Measurements from ENCODE around the gene MACO1. TPM values are rescaled to one million over a fixed set of nuclear protein-coding genes. Genes with fewer than 3 reads are reported as not detected.

Gene MACO1
- total and polyA plus RNA-seq, 4 donors = 7.9 to 20.7 (median 13.6) TPM

DNA sequence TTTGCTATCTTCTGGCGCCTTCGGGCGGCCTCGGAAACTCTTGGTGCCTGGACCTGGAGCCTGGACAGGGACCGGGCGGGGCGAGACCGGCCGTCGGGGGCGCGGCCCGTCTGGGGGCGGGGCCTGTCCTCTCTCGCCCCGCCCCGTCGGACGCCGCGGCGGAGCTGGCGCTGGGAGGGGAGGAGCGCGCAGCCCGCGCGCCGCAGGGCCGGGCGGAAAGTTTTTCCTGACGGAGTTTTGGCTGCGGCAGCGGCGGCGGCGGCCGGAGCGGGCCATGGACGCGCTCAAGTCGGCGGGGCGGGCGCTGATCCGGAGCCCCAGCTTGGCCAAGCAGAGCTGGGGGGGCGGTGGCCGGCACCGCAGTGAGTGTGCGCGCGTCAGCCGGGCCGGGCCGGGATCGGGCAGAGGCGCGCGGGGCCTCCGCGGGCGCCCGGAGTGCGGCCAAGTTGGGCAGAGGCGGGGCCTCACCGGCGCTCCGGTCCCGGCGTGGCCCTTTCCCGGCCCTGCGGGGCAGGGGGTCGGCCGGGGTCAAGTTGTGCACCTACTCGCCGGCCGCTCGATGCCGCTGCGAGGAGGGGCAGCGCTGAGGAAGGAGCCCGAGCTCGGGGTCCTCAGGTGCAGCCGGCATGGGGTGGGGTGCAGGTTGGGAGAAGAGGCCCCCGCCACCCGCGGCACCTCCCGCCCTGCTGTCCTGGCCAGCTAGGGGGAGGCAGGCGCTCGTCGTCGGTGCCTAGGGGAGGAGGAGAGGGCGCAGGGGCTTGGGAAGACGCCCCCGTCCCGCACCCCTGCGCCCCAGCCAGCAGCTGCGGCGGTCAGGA is 112.9 kb downstream of the MACO1 start, which contains the start of gene LDLRAP1:
Gene LDLRAP1 (plus strand): TSS at position 182 of the 818 bp plus-strand sequence. CDS start 93 bp downstream, at position 275.
- Histone ChIP-seq H3K4me1 (ENCODE audit: control insufficient read depth in 5 of 5, insufficient read depth in 5 of 5, low read length in 5 of 5) (peaks cover 0 to 12% (median 8%) of the 10 kb centered on the region in 5 donors), H3K4me3 (peak within 1 kb of the TSS; percentile 90), H3K27me3 (ENCODE audit: control insufficient read depth in 3 of 3, insufficient read depth in 3 of 3, low read length in 2 of 3) (no peaks in the 10 kb centered on the region), H3K9me3 (ENCODE audit: control insufficient read depth in 4 of 4, insufficient read depth in 3 of 4, low read length in 3 of 4) (no peaks in the 10 kb centered on the region), H3K9ac (ENCODE audit: insufficient read depth in 1 of 2, low read length in 2 of 2) (no peak within 1 kb of the TSS), H3K27ac (ENCODE audit: low read depth in 1 of 2, low read length in 1 of 2) (peak within 1 kb of the TSS; percentile 92 to 95), H3K36me3 (ENCODE audit: control insufficient read depth in 4 of 4, insufficient read depth in 4 of 4, low read length in 4 of 4) (no peaks in the 10 kb centered on the region)
- 0% methylated on average over 66 to 99 of the region's 99 CpGs for WGBS, 2 donors
- peak; percentile 95 for ATAC-seq (ENCODE audit: insufficient read depth, low FRiP score)
- TF ChIP-seq, protein P1, sequence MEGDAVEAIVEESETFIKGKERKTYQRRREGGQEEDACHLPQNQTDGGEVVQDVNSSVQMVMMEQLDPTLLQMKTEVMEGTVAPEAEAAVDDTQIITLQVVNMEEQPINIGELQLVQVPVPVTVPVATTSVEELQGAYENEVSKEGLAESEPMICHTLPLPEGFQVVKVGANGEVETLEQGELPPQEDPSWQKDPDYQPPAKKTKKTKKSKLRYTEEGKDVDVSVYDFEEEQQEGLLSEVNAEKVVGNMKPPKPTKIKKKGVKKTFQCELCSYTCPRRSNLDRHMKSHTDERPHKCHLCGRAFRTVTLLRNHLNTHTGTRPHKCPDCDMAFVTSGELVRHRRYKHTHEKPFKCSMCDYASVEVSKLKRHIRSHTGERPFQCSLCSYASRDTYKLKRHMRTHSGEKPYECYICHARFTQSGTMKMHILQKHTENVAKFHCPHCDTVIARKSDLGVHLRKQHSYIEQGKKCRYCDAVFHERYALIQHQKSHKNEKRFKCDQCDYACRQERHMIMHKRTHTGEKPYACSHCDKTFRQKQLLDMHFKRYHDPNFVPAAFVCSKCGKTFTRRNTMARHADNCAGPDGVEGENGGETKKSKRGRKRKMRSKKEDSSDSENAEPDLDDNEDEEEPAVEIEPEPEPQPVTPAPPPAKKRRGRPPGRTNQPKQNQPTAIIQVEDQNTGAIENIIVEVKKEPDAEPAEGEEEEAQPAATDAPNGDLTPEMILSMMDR (IDR thresholded peaks at IDR 0.05; ENCODE audit: control extremely low read depth, extremely low read depth) = no peak
- DNase-seq = peak; percentile 74 to 83 (median 75)

DNA sequence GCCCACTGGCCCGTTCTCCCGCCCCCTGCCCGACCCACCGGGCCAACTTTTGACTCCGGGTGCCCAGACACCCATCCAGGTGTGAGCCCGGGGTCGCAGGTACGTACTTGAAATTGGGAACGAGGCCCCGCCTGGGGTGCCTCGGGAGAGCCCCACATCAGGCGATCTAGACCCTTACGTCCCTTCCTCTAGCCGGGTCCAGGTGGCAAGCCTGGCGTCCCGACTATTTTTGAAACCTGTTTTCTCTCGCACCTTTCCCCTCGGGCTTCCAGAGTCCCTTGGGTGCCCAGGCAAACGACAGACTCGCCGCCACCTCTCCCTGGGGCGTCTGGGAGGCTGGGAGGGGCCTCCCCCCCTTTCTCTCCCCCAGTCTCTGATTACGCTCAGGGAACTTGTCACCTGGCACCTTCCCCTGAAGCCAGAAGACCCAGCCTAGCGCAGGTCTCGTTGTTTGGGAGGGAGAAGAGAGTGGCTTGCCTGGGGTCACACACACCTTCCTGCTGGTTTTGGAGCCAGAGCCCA is 113.6 kb downstream of the MACO1 start:
- DNase-seq (no peak), ATAC-seq (ENCODE audit: insufficient read depth, low FRiP score) (no peak)
- Histone ChIP-seq H3K9me3 (ENCODE audit: control insufficient read depth in 4 of 4, insufficient read depth in 3 of 4, low read length in 3 of 4) (no peaks in the 10 kb centered on the region), H3K4me3 (peak overlapping the region; percentile 90), H3K36me3 (ENCODE audit: control insufficient read depth in 4 of 4, insufficient read depth in 4 of 4, low read length in 4 of 4) (no peaks in the 10 kb centered on the region), H3K9ac (ENCODE audit: insufficient read depth in 1 of 2, low read length in 2 of 2) (no peak overlapping the region), H3K27me3 (ENCODE audit: control insufficient read depth in 3 of 3, insufficient read depth in 3 of 3, low read length in 2 of 3) (no peaks in the 10 kb centered on the region), H3K27ac (ENCODE audit: low read depth in 1 of 2, low read length in 1 of 2) (peak overlapping the region; percentile 92 to 95), H3K4me1 (ENCODE audit: control insufficient read depth in 5 of 5, insufficient read depth in 5 of 5, low read length in 5 of 5) (peaks cover 0 to 16% (median 8%) of the 10 kb centered on the region in 5 donors)
- TF ChIP-seq, protein P1 (IDR thresholded peaks at IDR 0.05; ENCODE audit: control extremely low read depth, extremely low read depth) = no peak
- 5% methylated on average over 24 to 25 of the region's 25 CpGs for WGBS, 2 donors

DNA sequence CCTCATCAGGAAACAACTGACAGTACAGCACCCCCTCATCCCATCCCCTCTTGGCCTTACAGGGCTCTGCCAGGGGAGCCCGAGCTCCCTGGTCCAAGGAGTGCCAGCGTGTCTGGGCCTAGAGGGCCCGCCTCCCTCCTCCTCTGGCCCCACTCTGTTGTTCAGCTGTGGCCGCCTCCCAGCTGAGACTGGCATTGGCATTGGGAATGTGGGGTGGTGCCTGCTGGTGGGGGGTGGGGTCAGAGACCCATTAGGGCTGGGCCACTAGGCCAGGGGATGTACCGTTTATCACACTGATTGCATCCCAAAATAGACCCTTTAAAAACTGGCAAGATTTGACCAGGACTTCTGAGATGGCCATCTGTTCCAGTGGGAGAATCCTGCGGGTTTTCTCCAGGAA is 114.1 kb downstream of the MACO1 start:
- WGBS, 2 donors = 36 to 45% methylated on average over 6 of the region's 6 CpGs
- DNase-seq (no peak), ATAC-seq (ENCODE audit: insufficient read depth, low FRiP score) (no peak)
- TF ChIP-seq, protein P1 (IDR thresholded peaks at IDR 0.05; ENCODE audit: control extremely low read depth, extremely low read depth) = no peak
- no peaks in the 10 kb centered on the region for H3K9me3 ChIP-seq (ENCODE audit: control insufficient read depth in 4 of 4, insufficient read depth in 3 of 4, low read length in 3 of 4)
- H3K27ac ChIP-seq (ENCODE audit: low read depth in 1 of 2, low read length in 1 of 2) = peak overlapping the region; percentile 10 to 92
- H3K9ac ChIP-seq (ENCODE audit: insufficient read depth in 1 of 2, low read length in 2 of 2) = no peak overlapping the region
- peaks cover 0 to 21% (median 8%) of the 10 kb centered on the region in 5 donors for H3K4me1 ChIP-seq (ENCODE audit: control insufficient read depth in 5 of 5, insufficient read depth in 5 of 5, low read length in 5 of 5)
- peak overlapping the region; percentile 90 for H3K4me3 ChIP-seq
- no peaks in the 10 kb centered on the region for H3K27me3 ChIP-seq (ENCODE audit: control insufficient read depth in 3 of 3, insufficient read depth in 3 of 3, low read length in 2 of 3)
- no peaks in the 10 kb centered on the region for H3K36me3 ChIP-seq (ENCODE audit: control insufficient read depth in 4 of 4, insufficient read depth in 4 of 4, low read length in 4 of 4)
